Erythroblast (primary cell): Measurements from ENCODE around the gene FCHO2.

Source experiments
- GATA1 ChIP-seq: IDR thresholded peaks from 2 replicates; pipeline ENCODE4 v1.6.1; 2011; ENCODE audit warnings: low read depth, mild to moderate bottlenecking, control low read depth, low read length, moderate library complexity
- POLR2A ChIP-seq: IDR thresholded peaks from 2 replicates; pipeline ENCODE4 v1.6.1; 2011; ENCODE audit warnings: mild to moderate bottlenecking, low read length

- TF ChIP-seq POLR2A (no peak), GATA1 (no peak)
Observed at GRCh38 chr5:73131711-73132425, 176.0 kb downstream of the FCHO2 start.
